GM10248 (cell line): ENCODE data around the gene PDE11A.
"Not testable (repeated sequence)": the region's sequence is repeated elsewhere in the genome, so short reads cannot be mapped to it uniquely, and the experiment has no call there.

Source experiments
- CTCF ChIA-PET: fragments of 300-600 bp; sonication (Branson Sonifier 250); formaldehyde crosslinking; extraction: SDS; loops from one replicate; lab custom pipeline; 2021; ENCODE audit warnings: antibody characterized with exemption; lab: Yijun Ruan, JAX
- POLR2A ChIA-PET: fragments of 350-650 bp; sonication (Branson Sonifier 250); formaldehyde crosslinking; extraction: SDS; loops from one replicate; lab custom pipeline; 2020; ENCODE audit warnings: antibody characterized with exemption; lab: Yijun Ruan, JAX
- DNase-seq: peaks from one replicate; pipeline ENCODE4 v3.0.0; 2012; ENCODE audit errors: extremely low spot score
- CTCF ChIP-seq: IDR thresholded peaks from 2 replicates; pipeline ENCODE4 v1.5.1; 2012; ENCODE audit warnings: mild to moderate bottlenecking, low read depth; ENCODE audit errors: extremely low read depth, missing control alignments, control extremely low read depth

The PDE11A gene

GRCh38 chr2:177842243-177842642, 230.3 kb downstream of the PDE11A start:
- ChIA-PET POLR2A (no interaction called here), CTCF (no interaction called here)
- TF ChIP-seq CTCF, result no peak
- no peak for DNase-seq

- ChIA-PET POLR2A (interaction anchor here (1.1 kb wide), 1 partner anchor 13 kb away, joined by 3 read pairs; no protein-coding TSS in a partner anchor), CTCF (interaction anchor here (0.7 to 1.3 kb wide), 2 partner anchors 8 to 12 kb away, joined by 3 read pairs; no protein-coding TSS in a partner anchor)
- not testable (repeated sequence) for DNase-seq
Observed at GRCh38 chr2:177835418-177836204, 237.0 kb downstream of the PDE11A start.

- no peak for TF ChIP-seq CTCF
- CTCF ChIA-PET, result no interaction called here
- DNase-seq, result no peak
- POLR2A ChIA-PET, result no interaction called here
Observed at GRCh38 chr2:177832611-177833433, 239.8 kb downstream of the PDE11A start.

GRCh38 chr2:177830881-177831386, 241.6 kb downstream of the PDE11A start:
- POLR2A ChIA-PET, result no interaction called here
- no peak for TF ChIP-seq CTCF
- no peak for DNase-seq
- CTCF ChIA-PET, result no interaction called here

GRCh38 chr2:177828557-177828956, 244.0 kb downstream of the PDE11A start:
- no peak for DNase-seq
- ChIA-PET POLR2A (no interaction called here), CTCF (interaction anchor here (0.7 kb wide), 1 partner anchor 10 kb away, joined by 3 read pairs; no protein-coding TSS in a partner anchor)
- no peak for TF ChIP-seq CTCF

GRCh38 chr2:177826897-177827296, 245.7 kb downstream of the PDE11A start:
- ChIA-PET CTCF (interaction anchor here (1.1 kb wide), 1 partner anchor 103 kb away, joined by 4 read pairs; no protein-coding TSS in a partner anchor), POLR2A (no interaction called here)
- no peak for TF ChIP-seq CTCF
- DNase-seq, result no peak
